Endodermal cell (in vitro differentiated cells): ENCODE measurements around the gene STARD13. TPM values are rescaled to one million over a fixed set of nuclear protein-coding genes. Genes with fewer than 3 reads are reported as not detected.

ENCODE experiments used
- DNase-seq: peaks from one replicate; pipeline ENCODE4 v3.0.0-alpha.2; 2017
- H3K27ac ChIP-seq: 2 replicates; pipeline ENCODE4 v1.5.1; 2013; ENCODE audit warnings: mild to moderate bottlenecking, low read depth, low read length, moderate library complexity
- H3K27me3 ChIP-seq: 2 replicates; pipeline ENCODE4 v1.6.1; 2013; ENCODE audit warnings: mild to moderate bottlenecking, low read length, moderate library complexity; ENCODE audit not compliant: insufficient read depth, control insufficient read depth, poor library complexity, severe bottlenecking
- H3K36me3 ChIP-seq: 2 replicates; pipeline ENCODE4 v1.7.0; 2013; ENCODE audit warnings: mild to moderate bottlenecking, low read length, moderate library complexity; ENCODE audit not compliant: control insufficient read depth, insufficient read depth
- H3K4me1 ChIP-seq: one replicate; pipeline ENCODE4 v1.7.0; 2013; ENCODE audit warnings: low read length; ENCODE audit not compliant: control insufficient read depth, insufficient read depth
- H3K4me3 ChIP-seq: 2 replicates; pipeline ENCODE4 v1.5.1; 2013; ENCODE audit warnings: mild to moderate bottlenecking, low read length, moderate library complexity
- H3K9ac ChIP-seq: 2 replicates; pipeline ENCODE4 v1.6.1; 2013; ENCODE audit warnings: mild to moderate bottlenecking, low read length, moderate library complexity; ENCODE audit not compliant: poor library complexity, severe bottlenecking; ENCODE audit errors: extremely low read depth
- H3K9me3 ChIP-seq: 2 replicates; pipeline ENCODE4 v1.6.1; 2013; ENCODE audit warnings: mild to moderate bottlenecking, low read length, moderate library complexity; ENCODE audit not compliant: control insufficient read depth
- H3K27ac Mint-ChIP-seq: 2 replicates; pipeline ENCODE4 v1.8.0; 2020; ENCODE audit warnings: mixed read lengths
- H3K27me3 Mint-ChIP-seq: 2 replicates; pipeline ENCODE4 v1.8.0; 2021; ENCODE audit warnings: mild to moderate bottlenecking, mixed read lengths; ENCODE audit not compliant: insufficient read depth
- H3K36me3 Mint-ChIP-seq: 2 replicates; pipeline ENCODE4 v1.8.0; 2020; ENCODE audit warnings: low read depth, mixed read lengths
- H3K4me1 Mint-ChIP-seq: 2 replicates; pipeline ENCODE4 v1.8.0; 2020; ENCODE audit warnings: mixed read lengths
- H3K4me3 Mint-ChIP-seq: 2 replicates; pipeline ENCODE4 v1.8.0; 2020; ENCODE audit warnings: mild to moderate bottlenecking, moderate library complexity, mixed read lengths
- H3K9me3 Mint-ChIP-seq: 2 replicates; pipeline ENCODE4 v1.8.0; 2020; ENCODE audit warnings: mild to moderate bottlenecking, mixed read lengths
- CTCF ChIP-seq: fragments of 200-600 bp; sonication (generic); conservative IDR thresholded peaks from 2 replicates; pipeline ENCODE4 v1.5.0; 2021; ENCODE audit warnings: antibody characterized with exemption, mild to moderate bottlenecking
- WGBS, 2 experiments: methylation state at CpG; one replicate each; pipeline versions ENCODE4 v1.1.5 to v1.1.7; 2013; ENCODE audit warnings: missing lambda C conversion rate in 2 of 2, mixed read lengths in 1 of 2; ENCODE audit not compliant: insufficient coverage in 1 of 2, insufficient read length in 1 of 2; 5-methylcytosine and 5-hydroxymethylcytosine counted together
- total RNA-seq, 2 donors: library from RNA; stranded (reverse); fragmentation: NEBNext Ultra II Directional in 1 of 2; extraction: Animal tissue kit (Norgen Biotek cat#: 25700) in 1 of 2; gene quantifications; 2 replicates in 1 of 2; 3 replicates in 1 of 2; pipeline ENCODE4 v1.2.1, GENCODE V29; 2021

The STARD13 gene
- total RNA-seq, 2 donors from 2014 or later: 2.5 to 3.7 TPM

GRCh38 chr13:33109271-33109697 lies 176.3 kb downstream of the STARD13 start:
- WGBS, 2 experiments: 89 to 97% methylated on average over 2 of the region's 2 CpGs

GRCh38 chr13:33108620-33109019 lies 176.9 kb downstream of the STARD13 start:
- H3K4me3 ChIP-seq: no peak overlapping the region
- H3K9ac ChIP-seq: no peak overlapping the region
- H3K27me3 ChIP-seq: peaks cover 33% of the 10 kb centered on the region
- Mint-ChIP-seq H3K9me3 (no peaks in the 10 kb centered on the region), H3K27me3 (peaks cover 27% of the 10 kb centered on the region), H3K4me3 (no peak overlapping the region), H3K36me3 (peaks cover 2% of the 10 kb centered on the region), H3K4me1 (peaks cover 14% of the 10 kb centered on the region), H3K27ac (no peak overlapping the region)
- no peak overlapping the region for H3K27ac ChIP-seq
- no peaks in the 10 kb centered on the region for H3K4me1 ChIP-seq
- no peak for DNase-seq
- no peak for TF ChIP-seq CTCF
- H3K36me3 ChIP-seq: no peaks in the 10 kb centered on the region
- no peaks in the 10 kb centered on the region for H3K9me3 ChIP-seq
- WGBS, 2 experiments: 83 to 93% methylated on average over 1 to 4 of the region's 5 CpGs

More at GRCh38 chr13:33109271-33109697, 176.3 kb downstream of the STARD13 start:
- H3K4me3 Mint-ChIP-seq: no peak overlapping the region
- peaks cover 19% of the 10 kb centered on the region for H3K4me1 Mint-ChIP-seq
- no peak overlapping the region for H3K9ac ChIP-seq
- peaks cover 2% of the 10 kb centered on the region for H3K36me3 Mint-ChIP-seq
- peaks cover 31% of the 10 kb centered on the region for H3K27me3 Mint-ChIP-seq
- H3K4me3 ChIP-seq: no peak overlapping the region
- H3K4me1 ChIP-seq: no peaks in the 10 kb centered on the region
- peaks cover 36% of the 10 kb centered on the region for H3K27me3 ChIP-seq
- no peaks in the 10 kb centered on the region for H3K36me3 ChIP-seq
- no peak for DNase-seq
- H3K27ac ChIP-seq: no peak overlapping the region
- no peaks in the 10 kb centered on the region for H3K9me3 Mint-ChIP-seq
- no peak overlapping the region for H3K27ac Mint-ChIP-seq
- TF ChIP-seq CTCF: no peak
- H3K9me3 ChIP-seq: no peaks in the 10 kb centered on the region

GRCh38 chr13:33107361-33107760 lies 178.2 kb downstream of the STARD13 start:
- H3K36me3 ChIP-seq: no peaks in the 10 kb centered on the region

More at GRCh38 chr13:33107361-33107760, 178.2 kb downstream of the STARD13 start:
- no peak for DNase-seq
- H3K27me3 ChIP-seq: peaks cover 24% of the 10 kb centered on the region
- peaks cover 23% of the 10 kb centered on the region for H3K27me3 Mint-ChIP-seq
- no peak overlapping the region for H3K27ac Mint-ChIP-seq
- H3K9me3 Mint-ChIP-seq: no peaks in the 10 kb centered on the region
- no peak overlapping the region for H3K9ac ChIP-seq
- peaks cover 2% of the 10 kb centered on the region for H3K36me3 Mint-ChIP-seq
- H3K9me3 ChIP-seq: peaks cover 1% of the 10 kb centered on the region
- TF ChIP-seq CTCF: no peak
- peaks cover 10% of the 10 kb centered on the region for H3K4me1 Mint-ChIP-seq
- H3K4me3 Mint-ChIP-seq: no peak overlapping the region
- H3K27ac ChIP-seq: no peak overlapping the region
- no peaks in the 10 kb centered on the region for H3K4me1 ChIP-seq
- WGBS, 2 experiments: 92 to 100% methylated on average over 2 of the region's 2 CpGs
- no peak overlapping the region for H3K4me3 ChIP-seq
